NCI-H2029 (cell line): ENCODE data around the gene PSMD14.
"Not testable (repeated sequence)": the region's sequence is repeated elsewhere in the genome, so short reads cannot be mapped to it uniquely, and the experiment has no call there.

Experiments used
- DNase-seq: peaks from one replicate; lab custom pipeline; 2025; lab: John Stamatoyannopoulos, UW

The PSMD14 gene

DNA sequence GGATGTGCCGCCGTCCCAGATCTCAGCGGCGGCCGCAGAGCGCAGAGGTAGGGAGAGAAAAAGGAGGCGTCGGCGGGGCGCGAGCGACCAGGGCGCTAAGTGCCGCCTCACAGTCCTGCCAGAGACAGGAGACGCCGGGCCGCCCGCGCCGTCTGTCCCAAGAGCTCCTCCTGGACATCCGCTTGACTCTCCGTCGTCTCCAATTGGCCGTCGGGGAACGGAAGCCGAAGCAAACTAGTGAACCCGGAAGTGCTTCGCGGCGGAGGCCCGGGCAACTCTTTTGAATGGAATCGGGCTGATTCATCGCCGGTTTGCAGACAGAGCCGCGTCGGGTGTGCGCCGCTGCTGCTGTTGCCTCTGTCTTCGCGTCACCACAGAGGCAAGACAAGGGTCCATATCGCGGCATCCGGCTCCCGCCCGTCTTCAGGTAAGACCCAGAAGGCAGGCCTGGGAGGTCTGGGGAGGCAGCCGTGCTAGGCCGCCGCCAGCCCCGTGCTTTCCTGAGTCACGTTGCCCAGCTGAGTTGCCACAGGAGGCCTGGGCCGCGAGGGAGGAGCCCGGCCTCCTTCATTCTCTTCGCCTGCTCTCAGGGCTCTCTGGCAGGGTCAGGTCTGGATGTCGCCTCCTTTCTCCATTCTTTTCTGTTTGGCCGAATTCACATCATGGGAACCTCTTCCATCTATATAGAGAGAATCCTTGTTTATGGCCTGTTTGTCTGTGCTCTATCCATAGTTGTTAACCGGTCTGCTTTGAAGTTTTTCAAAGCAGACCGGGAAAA lies at the start of gene PSMD14:
TSS of gene PSMD14 (plus strand) at position 248 of the 778 bp plus-strand sequence. CDS start 10,401 bp downstream, outside the sequence.
- DNase-seq: peak; percentile 94

DNA sequence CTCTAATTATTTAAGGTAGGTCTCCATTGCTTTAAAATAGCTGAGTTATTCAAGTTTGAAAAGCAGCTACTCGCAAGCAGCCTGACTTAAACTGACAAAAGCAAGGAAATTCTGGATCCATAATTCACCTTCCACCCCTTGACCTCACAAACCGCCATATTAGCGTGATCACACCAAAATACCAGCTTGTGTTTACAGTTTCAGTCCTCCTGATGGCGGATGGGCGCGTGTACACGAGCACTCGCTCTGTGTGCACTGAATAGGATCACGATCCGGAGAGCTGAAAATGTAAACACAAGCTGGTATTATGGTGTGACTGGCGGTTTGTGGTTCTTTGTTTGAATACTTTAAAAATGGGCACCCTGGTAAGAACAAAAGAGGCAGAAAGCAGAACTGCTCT lies 42.4 kb upstream of the PSMD14 start:
- DNase-seq: no peak

DNA sequence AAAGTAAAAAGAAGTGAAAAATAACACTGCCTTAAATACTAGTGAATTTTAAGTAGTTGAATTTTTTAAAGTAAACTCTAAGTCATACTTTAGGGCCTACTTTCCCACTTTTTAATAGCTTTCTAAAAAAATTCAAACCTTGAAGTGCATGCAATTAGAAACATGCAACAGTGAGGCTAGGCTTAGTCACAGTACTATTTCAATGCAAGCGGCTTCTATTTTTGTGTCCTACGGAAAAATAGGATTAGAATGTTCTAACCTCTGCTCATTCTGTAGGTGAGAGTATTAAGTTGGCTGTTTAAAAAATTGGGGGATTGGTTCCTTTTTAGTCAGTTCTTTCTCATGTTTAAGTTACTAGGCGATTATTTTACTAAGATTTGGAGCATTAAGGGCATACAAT lies 39.1 kb upstream of the PSMD14 start:
- DNase-seq: no peak

DNA sequence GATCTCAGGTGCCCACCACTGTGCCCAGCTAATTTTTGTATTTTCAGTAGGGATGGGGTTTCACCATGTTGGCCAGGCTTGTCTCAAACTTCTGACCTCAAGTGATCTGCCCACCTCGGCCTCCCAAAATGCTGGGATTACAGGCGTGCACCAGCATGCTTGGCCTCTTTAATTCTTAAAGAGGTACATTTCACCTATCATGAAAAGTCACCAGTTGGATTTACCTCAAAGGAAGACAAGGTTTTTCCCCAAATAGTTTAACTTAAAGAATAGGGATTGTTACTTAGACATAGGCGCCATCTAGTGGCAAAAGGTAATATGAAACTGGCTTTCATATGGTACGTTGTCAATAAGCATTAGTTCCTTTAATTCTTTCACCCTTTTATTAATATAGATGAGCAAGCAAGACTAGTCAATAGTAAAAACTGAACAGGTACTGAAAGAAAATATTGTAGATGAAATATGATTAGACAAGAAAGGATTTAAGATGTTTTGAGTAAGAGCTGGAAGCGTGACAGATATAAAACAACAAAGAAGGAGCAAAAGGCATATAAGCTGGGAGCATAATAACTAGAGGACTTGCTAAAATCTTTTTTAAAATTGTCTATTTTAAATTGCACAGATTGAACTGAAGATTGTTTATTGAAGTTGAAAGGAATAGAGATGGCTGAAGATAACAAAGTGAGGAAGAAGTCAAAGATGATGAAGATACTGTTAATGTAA lies 35.0 kb upstream of the PSMD14 start:
- peak; percentile 36 for DNase-seq

DNA sequence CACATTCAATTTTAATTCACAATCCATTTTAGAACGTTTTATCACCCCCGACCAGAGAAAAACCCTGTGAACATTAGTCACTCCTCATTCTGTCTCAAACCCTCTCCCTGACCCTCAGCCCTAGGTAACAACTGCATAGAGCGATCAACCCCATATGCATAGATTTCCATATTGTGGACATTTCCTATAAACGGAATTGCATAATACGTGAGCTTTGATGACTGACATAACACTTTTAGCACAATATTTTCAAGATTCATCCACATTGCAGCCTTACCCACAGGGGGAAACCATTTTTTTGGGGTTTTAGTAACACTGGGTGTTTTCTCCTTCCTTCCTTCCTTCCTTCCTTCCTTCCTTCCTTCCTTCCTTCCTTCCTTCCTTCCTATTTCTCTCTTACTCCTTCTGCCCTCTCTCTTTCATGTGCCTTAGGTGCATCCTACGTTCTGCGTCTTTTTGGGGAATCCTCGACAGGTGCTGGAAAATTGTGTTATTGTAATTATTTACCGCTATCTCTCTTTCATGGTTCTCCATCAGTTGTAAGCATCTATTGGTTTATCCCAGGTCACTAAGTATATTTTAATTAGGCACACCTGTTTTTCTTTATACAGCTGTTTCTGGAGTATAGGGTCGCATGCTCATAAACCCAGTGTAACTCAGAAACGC lies 29.5 kb upstream of the PSMD14 start:
- DNase-seq: not testable (repeated sequence)

DNA sequence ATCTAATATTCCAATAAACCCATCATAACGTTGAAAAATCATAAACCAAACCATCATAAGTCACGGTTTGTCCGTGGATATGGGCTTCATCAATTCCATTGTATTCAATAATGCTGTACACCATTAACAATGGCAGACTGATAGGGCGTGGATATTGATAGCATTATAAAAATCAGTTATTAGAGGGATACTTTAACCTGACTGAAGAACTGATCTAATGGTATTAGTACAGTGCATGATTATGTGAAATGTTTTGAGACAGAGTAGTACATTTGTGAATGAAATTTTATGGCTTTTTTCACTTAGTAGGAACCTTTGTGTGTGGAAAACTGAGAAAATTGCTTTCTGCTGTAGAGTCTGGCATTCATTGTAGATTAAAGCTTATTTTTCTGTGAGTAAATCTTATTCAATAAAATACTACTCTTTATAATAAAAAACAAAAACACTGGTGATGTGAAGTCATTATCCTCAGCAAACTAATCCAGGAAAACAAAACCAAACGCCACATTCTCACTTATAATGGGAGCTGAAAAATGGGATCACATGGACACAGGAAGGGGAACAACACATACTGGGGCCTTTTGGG lies 28.9 kb upstream of the PSMD14 start:
- DNase-seq: not testable (repeated sequence)

DNA sequence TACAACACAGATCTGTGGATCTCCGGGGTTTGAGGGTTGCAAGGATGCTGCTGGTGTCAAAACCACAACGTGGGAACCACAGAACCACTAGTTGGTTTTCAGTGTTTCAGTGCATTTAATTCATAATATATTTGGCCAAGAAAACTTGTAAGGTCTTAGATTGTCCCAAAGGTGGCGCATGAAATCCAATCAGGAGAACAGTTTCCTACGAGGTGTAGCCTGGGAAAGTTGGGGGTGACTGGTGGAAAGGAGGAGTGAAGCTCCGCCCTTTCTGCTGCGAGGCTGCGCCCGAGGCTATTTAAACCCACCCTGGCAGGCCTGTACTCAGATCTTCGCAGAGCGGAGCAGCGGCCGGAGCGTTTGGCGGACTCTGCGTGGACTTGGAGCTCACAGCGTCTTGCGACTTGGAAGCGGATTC lies 27.3 kb upstream of the PSMD14 start:
- not testable (repeated sequence) for DNase-seq

DNA sequence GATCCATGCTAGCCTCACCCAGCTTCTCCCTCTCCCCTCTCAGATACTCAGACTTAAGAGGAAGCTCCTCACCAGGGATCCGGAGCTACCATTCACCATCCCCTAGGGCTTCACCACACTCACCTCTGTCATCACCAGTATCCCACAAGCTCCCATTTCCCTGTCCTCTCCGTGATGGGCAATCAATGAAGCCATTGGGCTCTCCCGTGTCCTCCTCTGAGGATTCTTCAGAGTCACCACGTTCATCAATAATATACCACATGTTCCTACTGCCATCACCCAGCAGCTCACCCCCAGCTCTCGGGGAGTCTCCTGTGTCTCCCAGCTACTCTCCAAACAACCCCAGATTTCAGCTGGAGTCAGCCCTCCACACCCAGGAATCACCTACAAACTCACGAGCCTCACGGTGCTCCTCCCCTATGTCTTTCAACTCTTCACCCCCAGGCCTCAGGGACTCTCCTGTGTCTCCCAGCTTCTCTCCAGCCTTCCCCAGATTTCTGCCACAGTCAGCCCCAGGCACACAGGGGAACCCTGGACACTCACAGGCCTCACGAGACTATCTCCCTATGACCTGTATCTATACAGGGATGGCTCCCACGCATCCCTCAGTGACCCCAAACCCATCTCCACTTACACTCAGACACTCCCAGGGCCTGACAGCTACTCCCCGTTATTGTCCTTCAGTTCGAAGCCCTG lies 26.5 kb upstream of the PSMD14 start:
- not testable (repeated sequence) for DNase-seq

DNA sequence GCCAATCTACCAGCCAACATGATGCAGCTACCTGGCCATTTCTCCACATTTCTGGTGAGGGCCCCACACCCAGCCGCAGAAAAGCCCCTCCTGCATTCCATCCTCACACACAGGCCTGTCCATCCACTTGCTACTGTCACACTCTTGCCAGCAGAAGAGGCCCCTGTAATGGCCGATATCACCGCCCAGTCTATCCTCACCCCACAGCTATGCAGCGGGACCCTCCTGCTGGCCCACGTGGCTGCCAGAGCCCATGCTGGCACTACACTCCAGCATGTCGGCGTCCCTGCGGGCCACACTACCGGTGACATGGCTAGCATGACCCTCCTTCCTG lies 25.9 kb upstream of the PSMD14 start:
- not testable (repeated sequence) for DNase-seq

DNA sequence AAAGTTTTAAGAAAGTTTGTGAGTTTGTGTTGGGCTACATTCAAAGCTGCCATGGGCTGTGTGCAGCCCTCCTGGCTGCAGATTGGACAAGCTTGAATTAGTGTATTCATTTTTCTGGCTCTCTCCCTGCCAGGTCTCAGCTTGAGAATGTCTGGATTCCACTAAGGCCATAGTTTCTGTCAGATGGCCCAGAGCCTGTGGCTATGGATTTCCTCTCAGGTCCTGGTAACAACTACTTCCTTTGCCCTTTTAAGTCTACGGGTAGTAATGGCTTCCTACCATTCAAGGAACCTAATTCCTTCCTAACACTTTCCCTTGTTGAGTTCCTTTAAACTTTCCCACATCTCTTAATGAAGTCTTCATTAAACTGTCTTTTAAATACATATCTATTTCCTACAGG lies 24.3 kb upstream of the PSMD14 start:
- no peak for DNase-seq

DNA sequence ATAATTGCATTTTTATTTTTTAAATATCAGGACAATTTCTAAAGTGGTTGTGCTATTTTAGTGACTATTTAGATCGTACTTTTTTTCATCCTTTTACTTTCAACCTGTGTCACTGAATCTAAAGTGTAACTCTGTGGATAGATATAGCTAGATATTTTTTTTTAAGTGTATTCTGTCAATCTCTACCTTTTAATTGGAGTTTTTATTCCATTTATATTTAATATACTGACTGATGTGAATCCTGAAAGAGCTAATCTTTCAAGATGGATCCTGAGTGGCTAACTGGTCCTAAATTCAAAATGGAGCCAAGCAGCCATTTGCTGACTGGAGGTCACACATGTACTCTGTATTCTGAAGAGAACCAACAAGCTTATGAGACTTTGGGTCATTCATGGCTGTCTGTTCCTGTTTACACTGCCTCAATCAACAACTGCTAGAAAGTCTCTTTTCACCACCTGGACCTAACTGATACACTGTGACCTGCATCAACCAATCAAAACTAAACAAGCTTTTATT lies 4.6 kb upstream of the PSMD14 start:
- DNase-seq: no peak

DNA sequence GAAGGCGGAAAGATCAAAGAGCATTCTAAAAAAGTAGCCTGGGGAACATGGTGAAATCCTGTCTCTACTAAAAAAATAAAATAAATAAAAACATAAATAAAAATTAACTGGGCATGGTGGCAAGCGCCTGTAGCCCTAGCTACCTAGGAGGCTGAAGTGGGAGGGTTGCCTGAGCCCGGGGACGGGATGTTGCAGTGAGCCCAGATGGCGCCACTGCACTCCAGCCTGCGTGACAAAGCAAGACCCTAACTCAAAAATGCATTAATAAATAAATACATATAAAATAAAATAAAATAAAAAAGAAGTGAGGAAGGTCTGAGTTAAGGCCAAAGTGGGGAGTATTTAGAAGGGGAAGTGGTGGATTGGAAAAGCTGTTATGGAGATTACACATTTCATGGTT lies 1.3 kb upstream of the PSMD14 start:
- DNase-seq: no peak

DNA sequence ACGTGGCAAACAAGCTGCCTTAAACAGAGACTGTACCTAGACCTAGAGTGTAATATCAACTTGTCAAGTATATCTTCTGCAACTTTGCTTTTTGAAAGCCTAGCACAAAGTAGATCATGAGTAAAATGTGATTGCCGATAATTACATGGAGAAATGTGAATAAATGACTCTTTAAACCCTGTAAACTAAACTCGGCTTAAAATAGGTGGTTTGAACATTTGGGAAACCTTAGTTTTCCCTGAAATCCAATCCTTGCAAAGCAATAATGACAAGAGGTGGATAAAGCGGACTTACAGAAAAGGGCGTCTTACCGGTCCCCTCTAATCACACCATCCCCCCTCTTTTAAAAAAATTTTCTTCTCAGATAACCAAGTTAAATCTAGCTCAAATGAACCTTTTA lies 549 bp upstream of the PSMD14 start:
- no peak for DNase-seq

DNA sequence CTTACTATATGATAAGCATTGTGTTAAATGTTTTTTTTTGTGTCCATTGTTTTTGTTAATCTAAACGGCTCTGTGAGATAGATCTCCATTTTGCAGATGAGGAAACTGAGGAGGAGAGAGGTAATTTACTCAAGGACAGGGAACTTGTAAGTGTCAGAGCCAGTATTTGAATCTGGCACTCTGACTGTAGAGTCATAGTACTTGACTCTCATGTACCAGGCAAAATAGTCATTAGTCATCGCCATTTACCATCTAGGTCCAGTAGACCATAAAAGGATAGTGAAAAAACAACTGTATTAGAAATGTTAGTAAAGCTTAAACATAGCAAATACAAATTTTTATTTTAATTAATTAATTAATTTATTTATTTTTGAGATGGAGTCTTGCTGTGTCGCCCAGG lies 4.8 kb downstream of the PSMD14 start:
- no peak for DNase-seq

DNA sequence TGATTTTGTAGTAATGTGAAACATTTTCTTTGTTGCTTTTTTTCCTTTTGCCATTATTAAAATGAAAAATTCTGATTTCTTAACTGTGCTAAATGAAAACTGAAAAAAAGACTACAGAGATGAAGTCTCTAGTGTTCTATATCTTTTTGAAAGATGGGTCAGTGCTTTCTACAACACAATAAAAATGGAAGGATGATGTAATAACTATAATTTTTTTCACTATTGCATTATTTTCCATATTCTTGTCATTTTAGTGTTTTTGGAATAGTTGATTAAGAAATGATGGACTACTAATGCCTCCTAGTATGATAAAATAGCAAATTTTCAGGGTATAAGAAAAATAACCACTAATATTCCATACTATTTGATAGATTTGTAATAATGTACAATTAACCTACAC lies 7.2 kb downstream of the PSMD14 start:
- DNase-seq: no peak

DNA sequence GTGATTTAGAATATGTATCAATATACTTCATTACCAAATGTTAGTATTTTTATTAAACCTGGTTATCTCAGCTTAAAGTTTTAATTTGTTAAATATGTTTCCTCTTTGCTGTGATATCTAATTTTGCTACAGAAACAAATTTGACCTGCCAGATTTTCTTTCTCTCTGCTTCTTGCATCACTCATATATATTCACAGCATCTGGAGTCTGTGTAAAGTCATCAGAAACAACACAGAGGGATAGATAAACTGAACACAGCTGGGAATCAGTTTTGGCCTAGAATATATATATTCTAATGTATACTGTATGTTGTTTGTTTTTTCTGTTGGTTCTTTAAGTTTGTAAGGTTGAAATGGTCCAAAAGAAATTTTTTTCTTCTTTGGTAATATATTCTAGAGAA lies 8.5 kb downstream of the PSMD14 start:
- no peak for DNase-seq

DNA sequence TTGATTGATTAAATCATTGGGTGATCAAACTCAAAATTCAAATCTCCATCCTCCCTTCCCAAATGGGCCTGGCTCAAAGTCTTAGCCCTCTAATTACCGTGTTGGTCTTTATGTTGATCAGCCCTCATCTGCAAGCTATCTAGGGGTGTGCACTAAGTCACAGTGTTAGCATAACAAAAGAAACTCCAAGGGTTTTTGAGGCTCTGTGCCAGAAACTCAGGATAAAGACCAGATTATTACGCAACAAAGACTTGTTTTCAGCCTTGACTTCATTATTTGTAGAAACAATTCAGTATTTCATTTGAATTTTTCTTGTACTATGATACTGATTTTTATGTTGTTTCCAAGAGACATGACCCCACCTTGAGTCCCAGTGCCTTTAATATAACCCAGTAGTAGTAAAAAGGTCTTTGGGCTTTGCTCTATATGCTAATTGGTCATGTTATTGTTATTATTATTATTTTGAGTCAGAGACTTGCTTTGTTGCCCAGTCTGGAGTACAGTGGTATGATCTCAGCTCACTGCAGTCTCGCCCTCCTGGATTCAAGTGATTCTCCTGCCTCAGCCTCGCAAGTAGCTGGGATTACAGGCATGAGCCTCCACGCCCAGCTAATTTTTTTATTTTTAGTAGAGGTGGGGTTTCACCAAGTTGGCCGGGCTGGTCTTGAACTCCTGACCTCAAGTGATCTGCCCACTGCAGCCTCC lies 13.9 kb downstream of the PSMD14 start:
- no peak for DNase-seq

DNA sequence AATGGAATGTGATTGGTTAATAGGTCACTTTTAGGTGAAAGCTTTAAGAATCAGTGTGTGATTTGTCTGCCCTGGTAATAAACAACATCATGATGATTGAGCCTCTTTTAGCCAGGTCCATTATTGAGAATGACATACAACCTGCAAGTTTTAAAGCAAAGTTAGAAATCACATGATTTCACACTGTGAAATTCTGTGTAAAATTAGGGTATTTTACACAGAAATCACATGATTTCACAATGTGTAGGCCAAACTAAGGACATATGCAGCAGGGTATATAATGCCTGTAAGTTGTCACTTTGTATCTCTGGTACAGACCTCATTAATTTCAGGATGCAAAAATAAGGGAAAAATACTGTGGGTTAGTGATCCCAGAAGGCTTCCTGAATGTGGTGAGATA lies 16.7 kb downstream of the PSMD14 start:
- DNase-seq: no peak

DNA sequence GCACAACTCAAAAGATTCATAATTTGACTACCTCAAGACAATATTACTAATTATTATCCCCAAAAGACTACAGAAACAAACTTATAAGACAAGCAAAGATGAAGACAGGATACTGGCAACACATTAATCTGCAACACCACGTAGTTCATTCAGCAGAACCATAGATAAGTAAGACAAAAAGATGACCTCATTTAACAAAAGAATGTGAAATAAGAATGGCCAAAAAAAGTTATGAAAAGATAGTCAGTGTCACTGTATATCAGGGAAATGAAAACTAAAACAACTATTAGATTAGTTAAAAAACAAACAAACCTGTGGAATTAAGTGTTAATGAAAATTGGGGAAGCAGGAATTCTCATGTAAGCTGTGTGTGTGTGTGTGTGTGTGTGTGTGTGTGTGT lies 19.4 kb downstream of the PSMD14 start:
- no peak for DNase-seq

DNA sequence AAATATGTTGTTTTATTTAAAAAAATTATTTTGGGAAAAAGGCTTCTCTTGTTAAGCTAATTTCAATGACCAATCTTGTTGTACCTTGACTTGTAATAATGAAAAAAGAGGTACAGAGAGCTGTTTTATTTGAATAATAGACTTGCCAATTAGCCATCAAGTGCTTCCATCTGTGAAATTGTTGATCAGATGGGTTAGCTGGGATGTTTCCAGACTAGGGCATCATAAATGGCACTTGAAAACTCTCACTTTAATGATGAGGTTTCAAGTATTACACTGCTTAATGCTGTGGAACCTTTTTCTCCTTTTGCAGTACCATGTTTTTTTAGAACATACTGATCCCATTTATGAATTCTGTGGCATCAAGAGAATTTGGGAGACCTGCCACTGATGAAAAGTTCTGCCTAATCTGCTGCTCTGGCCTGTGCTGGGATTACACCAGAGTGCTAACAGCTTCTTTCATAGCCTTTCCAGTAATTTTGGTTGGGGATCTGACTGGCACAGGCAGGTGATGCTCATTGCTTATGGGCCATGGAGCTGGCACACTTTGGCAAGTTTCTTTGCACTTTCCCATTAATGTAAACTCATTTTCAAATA lies 24.2 kb downstream of the PSMD14 start:
- DNase-seq: no peak

DNA sequence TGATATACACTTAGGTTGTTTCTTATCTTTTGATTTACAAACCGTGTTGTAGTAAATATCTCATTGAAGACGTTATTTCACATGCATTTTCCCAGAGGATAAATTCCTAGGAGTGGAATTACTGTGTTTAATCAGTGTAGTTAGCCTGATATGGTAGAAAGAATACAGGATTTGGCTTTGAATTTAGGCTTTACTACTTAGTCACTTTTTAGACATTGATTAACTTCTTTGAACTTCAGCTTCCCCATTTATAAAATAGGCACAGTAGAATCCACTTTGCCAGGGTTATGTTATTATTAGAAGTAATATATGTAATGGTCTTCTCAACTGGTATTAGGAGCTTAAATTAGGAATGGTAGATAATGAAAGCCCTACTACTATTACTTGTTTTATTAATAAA lies 27.4 kb downstream of the PSMD14 start:
- no peak for DNase-seq
